GM12878 (cell line): ENCODE results near the gene KCNQ1OT1. TPM values are rescaled to one million over a fixed set of nuclear protein-coding genes. Genes with fewer than 3 reads are reported as not detected.

Source experiments
- ATAC-seq: fragments of 200-7000 bp; cut with Tn5 transposase; 3 replicates; pipeline ENCODE4 v1.9.1; 2020; ENCODE audit warnings: mild to moderate bottlenecking, moderate library complexity
- BruUV-seq: library from RNA; stranded (reverse); fragments of 400-500 nt; replicated peaks from 2 replicates; lab custom pipeline; 2021; lab: Mats Ljungman, UMichigan
- CTCF ChIA-PET: fragments of 300-600 bp; sonication (Branson Sonifier 250); formaldehyde crosslinking; extraction: SDS; loops from one replicate; lab custom pipeline; 2021; ENCODE audit warnings: inconsistent platforms; lab: Yijun Ruan, JAX
- POLR2A ChIA-PET: fragments of 350-600 bp; formaldehyde crosslinking; extraction: SDS; loops from one replicate; lab custom pipeline; 2021; ENCODE audit warnings: inconsistent platforms; lab: Charles Lee
- RAD21 ChIA-PET: fragments of 300-600 bp; sonication (Branson Sonifier 250); formaldehyde crosslinking; loops from one replicate; lab custom pipeline; 2023; ENCODE audit warnings: antibody characterized with exemption; ENCODE audit not compliant: unreplicated experiment; lab: Charles Lee
- SMC1A ChIA-PET: fragments of 300-600 bp; sonication (Branson Sonifier 250); formaldehyde crosslinking; loops from one replicate; lab custom pipeline; 2023; ENCODE audit not compliant: unreplicated experiment, uncharacterized antibody; lab: Charles Lee
- DNase-seq: peaks from one replicate; pipeline ENCODE4 v3.0.0-alpha.2; 2011; ENCODE audit warnings: low read depth, low spot score
- FAIRE-seq: peaks from 3 replicates; lab custom pipeline; 2011; peaks lifted over from hg19 to GRCh38; lab: Jason Lieb, UNC
- H2AFZ ChIP-seq: 2 replicates; pipeline ENCODE4 v1.6.0; 2011; ENCODE audit warnings: low read depth, low read length, control low read depth; ENCODE audit not compliant: control insufficient read depth
- H3K27ac ChIP-seq: 2 replicates; pipeline ENCODE4 v1.5.1; 2011; ENCODE audit warnings: control low read depth; ENCODE audit not compliant: control insufficient read depth, insufficient read depth
- H3K27me3 ChIP-seq, 2 experiments: replicated peaks in 1 of 2; 2 replicates each; pipeline versions ENCODE4 v1.6.0 to v1.6.1; 2011; ENCODE audit warnings: low read length in 1 of 2; ENCODE audit not compliant: control insufficient read depth in 2 of 2, insufficient read depth in 2 of 2
- H3K36me3 ChIP-seq, 2 experiments: 2 replicates each; pipeline ENCODE4 v1.5.1; 2011; ENCODE audit warnings: low read length in 1 of 2; ENCODE audit not compliant: control insufficient read depth in 2 of 2, insufficient read depth in 2 of 2
- H3K4me1 ChIP-seq: 2 replicates; pipeline ENCODE4 v1.6.1; 2011; ENCODE audit warnings: mild to moderate bottlenecking, low read length, moderate library complexity, mixed read lengths; ENCODE audit not compliant: control insufficient read depth, insufficient read depth
- H3K4me2 ChIP-seq: 2 replicates; pipeline ENCODE4 v1.6.0; 2011; ENCODE audit warnings: control low read depth; ENCODE audit not compliant: control insufficient read depth, insufficient read depth
- H3K4me3 ChIP-seq: fragments of 200-600 bp; sonication (generic); 2 replicates; pipeline ENCODE4 v1.5.1; 2016
- H3K79me2 ChIP-seq: 2 replicates; pipeline ENCODE4 v1.6.0; 2011; ENCODE audit warnings: low read length; ENCODE audit not compliant: control insufficient read depth, insufficient read depth
- H3K9ac ChIP-seq: 2 replicates; pipeline ENCODE4 v1.8.0; 2011; ENCODE audit warnings: low read length, control low read depth, mixed read lengths; ENCODE audit not compliant: control insufficient read depth, insufficient read depth
- H3K9me3 ChIP-seq: replicated peaks from 3 replicates; pipeline ENCODE4 v1.5.1; 2011; ENCODE audit warnings: mild to moderate bottlenecking, low read length; ENCODE audit not compliant: control insufficient read depth, insufficient read depth
- H4K20me1 ChIP-seq: 2 replicates; pipeline ENCODE4 v1.6.0; 2011; ENCODE audit not compliant: control insufficient read depth, insufficient read depth
- BRCA1 ChIP-seq: IDR thresholded peaks from 2 replicates; pipeline ENCODE4 v1.6.1; 2011; ENCODE audit warnings: low read depth, low read length, improper control_type of control experiment
- DPF2 ChIP-seq: fragments of 450-650 bp; IDR thresholded peaks from 2 replicates; pipeline ENCODE4 v1.6.1; 2017; ENCODE audit warnings: mild to moderate bottlenecking
- HCFC1 ChIP-seq: fragments of 150-350 bp; IDR thresholded peaks from 2 replicates; pipeline ENCODE4 v1.6.1; 2014; ENCODE audit warnings: low read length
- NFXL1 ChIP-seq: fragments of 450-650 bp; IDR thresholded peaks from 2 replicates; pipeline ENCODE4 v1.6.1; 2017; ENCODE audit warnings: antibody characterized with exemption, mild to moderate bottlenecking, borderline replicate concordance
- SP1 ChIP-seq: IDR thresholded peaks from one replicate; pipeline ENCODE4 v1.6.1; 2011; ENCODE audit warnings: low read depth, low read length
- STAT3 ChIP-seq: IDR thresholded peaks from 2 replicates; pipeline ENCODE4 v1.6.1; 2011; ENCODE audit warnings: low read depth, low read length, improper control_type of control experiment
- ZNF217 ChIP-seq: fragments of 450-650 bp; IDR thresholded peaks from 2 replicates; pipeline ENCODE4 v1.6.1; 2017; ENCODE audit warnings: antibody characterized with exemption, mild to moderate bottlenecking
- WGBS: methylation state at CpG from one replicate; pipeline ENCODE4 v1.1.6; 2016; ENCODE audit warnings: low lambda C conversion rate; ENCODE audit not compliant: insufficient replicate concordance, insufficient coverage; ENCODE audit errors: missing lambda C conversion rate; 5-methylcytosine and 5-hydroxymethylcytosine counted together
- in situ Hi-C: fragments of 300-500 bp; cut with MboI; formaldehyde crosslinking; loops from 9 replicates; pipeline ENCODE4 v1.14.3; 2018; ENCODE audit warnings: mixed read lengths
- intact Hi-C: fragments of 100-400 bp; cut with micrococcal nuclease; formaldehyde crosslinking; loops from one replicate; pipeline ENCODE4 v1.14.2; 2022; ENCODE audit not compliant: unreplicated experiment
- polyA plus RNA-seq, 11 experiments: library from polyadenylated mRNA; depleted of rRNA in 4 of 11; unstranded in 6 of 11; stranded (reverse) in 5 of 11; fragments of >200 nt; fragmentation: Nextera tagmentation in 4 of 11; fragmentation: Illumina TruSeq in 1 of 11; extraction: Ambion mirVana in 4 of 11; extraction: Trizol in 1 of 11; gene quantifications; 1 replicate in 1 of 11; 2 replicates in 10 of 11; pipeline versions ENCODE4 v1.2.1 to v1.2.3, GENCODE V29; 2011 to 2016; ENCODE audit warnings: inconsistent platforms in 2 of 11, missing spikeins in 2 of 11, low read depth in 1 of 11
- total RNA-seq, 4 experiments: library from RNA; depleted of rRNA in 3 of 4; stranded (reverse); fragments of >200 nt in 3 of 4; fragmentation: Illumina TruSeq in 1 of 4; extraction: Trizol in 1 of 4; gene quantifications; 2 replicates each; pipeline versions ENCODE4 v1.2.1 to v1.2.3, GENCODE V29; 2013 to 2021
- TF ChIP-seq, protein P1 (sequence below): fragments of 450-650 bp; formaldehyde crosslinking; IDR thresholded peaks from 2 replicates; pipeline ENCODE4 v1.5.0; 2022; ENCODE audit warnings: mild to moderate bottlenecking, missing genetic modification characterization
- TF ChIP-seq, protein P2 (sequence below): fragments of 450-650 bp; formaldehyde crosslinking; IDR thresholded peaks from 2 replicates; pipeline ENCODE4 v1.4.0; 2020; ENCODE audit warnings: mild to moderate bottlenecking, moderate library complexity

Gene KCNQ1OT1
- total and polyA plus RNA-seq, 10 of the 15 experiments (the other 5 are each of a cell fraction or from before 2014, with no cell fraction given), result 0.02 to 1.6 (median 0.41) TPM

DNA sequence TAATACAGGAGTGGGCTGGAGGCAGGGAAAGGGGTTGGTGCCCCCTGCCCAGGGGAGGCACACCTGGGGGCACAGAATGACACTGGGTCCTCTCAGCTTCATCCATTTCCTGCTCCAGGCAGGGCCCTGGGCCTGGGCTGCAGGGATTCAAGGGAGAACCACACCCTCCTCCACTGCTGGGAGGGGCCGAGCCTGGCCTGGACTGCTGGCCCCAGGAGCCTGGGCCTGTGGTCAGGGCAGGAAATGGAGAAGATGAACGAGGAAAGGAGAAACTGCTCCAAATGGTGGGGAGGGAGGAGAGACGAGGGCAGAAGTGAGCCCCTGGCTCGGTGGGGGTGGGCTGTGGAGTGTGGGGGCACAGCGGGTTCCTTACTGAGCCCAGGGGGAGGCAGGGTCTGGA, 38.1 kb upstream of the KCNQ1OT1 start:
- ChIA-PET SMC1A (no interaction called here), CTCF (no interaction called here), POLR2A (no interaction called here), RAD21 (no interaction called here)
- Histone ChIP-seq H3K9ac (no peak overlapping the region), H2AFZ (no peak overlapping the region), H3K4me3 (no peak overlapping the region), H3K79me2 (no peaks in the 10 kb centered on the region), H3K27me3 (no peaks in the 10 kb centered on the region), H3K27ac (no peak overlapping the region), H4K20me1 (no peaks in the 10 kb centered on the region), H3K9me3 (no peaks in the 10 kb centered on the region), H3K36me3 (no peaks in the 10 kb centered on the region), H3K4me2 (no peak overlapping the region), H3K4me1 (no peaks in the 10 kb centered on the region)
- intact Hi-C loops (no loop called here), in situ Hi-C loops (no loop called here)
- 67% methylated on average over 1 of the region's 5 CpGs for WGBS
- no peak for ATAC-seq
- FAIRE-seq, result no peak
- DNase-seq, result no peak
- no peak for TF ChIP-seq HCFC1
- no peak for TF ChIP-seq ZNF217
- no peak for TF ChIP-seq NFXL1
- TF ChIP-seq, protein P1, sequence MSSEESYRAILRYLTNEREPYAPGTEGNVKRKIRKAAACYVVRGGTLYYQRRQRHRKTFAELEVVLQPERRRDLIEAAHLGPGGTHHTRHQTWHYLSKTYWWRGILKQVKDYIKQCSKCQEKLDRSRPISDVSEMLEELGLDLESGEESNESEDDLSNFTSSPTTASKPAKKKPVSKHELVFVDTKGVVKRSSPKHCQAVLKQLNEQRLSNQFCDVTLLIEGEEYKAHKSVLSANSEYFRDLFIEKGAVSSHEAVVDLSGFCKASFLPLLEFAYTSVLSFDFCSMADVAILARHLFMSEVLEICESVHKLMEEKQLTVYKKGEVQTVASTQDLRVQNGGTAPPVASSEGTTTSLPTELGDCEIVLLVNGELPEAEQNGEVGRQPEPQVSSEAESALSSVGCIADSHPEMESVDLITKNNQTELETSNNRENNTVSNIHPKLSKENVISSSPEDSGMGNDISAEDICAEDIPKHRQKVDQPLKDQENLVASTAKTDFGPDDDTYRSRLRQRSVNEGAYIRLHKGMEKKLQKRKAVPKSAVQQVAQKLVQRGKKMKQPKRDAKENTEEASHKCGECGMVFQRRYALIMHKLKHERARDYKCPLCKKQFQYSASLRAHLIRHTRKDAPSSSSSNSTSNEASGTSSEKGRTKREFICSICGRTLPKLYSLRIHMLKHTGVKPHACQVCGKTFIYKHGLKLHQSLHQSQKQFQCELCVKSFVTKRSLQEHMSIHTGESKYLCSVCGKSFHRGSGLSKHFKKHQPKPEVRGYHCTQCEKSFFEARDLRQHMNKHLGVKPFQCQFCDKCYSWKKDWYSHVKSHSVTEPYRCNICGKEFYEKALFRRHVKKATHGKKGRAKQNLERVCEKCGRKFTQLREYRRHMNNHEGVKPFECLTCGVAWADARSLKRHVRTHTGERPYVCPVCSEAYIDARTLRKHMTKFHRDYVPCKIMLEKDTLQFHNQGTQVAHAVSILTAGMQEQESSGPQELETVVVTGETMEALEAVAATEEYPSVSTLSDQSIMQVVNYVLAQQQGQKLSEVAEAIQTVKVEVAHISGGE (CRISPR knock-in tag), result no peak
- TF ChIP-seq BRCA1, result no peak
- TF ChIP-seq SP1, result no peak
- TF ChIP-seq, protein P2, sequence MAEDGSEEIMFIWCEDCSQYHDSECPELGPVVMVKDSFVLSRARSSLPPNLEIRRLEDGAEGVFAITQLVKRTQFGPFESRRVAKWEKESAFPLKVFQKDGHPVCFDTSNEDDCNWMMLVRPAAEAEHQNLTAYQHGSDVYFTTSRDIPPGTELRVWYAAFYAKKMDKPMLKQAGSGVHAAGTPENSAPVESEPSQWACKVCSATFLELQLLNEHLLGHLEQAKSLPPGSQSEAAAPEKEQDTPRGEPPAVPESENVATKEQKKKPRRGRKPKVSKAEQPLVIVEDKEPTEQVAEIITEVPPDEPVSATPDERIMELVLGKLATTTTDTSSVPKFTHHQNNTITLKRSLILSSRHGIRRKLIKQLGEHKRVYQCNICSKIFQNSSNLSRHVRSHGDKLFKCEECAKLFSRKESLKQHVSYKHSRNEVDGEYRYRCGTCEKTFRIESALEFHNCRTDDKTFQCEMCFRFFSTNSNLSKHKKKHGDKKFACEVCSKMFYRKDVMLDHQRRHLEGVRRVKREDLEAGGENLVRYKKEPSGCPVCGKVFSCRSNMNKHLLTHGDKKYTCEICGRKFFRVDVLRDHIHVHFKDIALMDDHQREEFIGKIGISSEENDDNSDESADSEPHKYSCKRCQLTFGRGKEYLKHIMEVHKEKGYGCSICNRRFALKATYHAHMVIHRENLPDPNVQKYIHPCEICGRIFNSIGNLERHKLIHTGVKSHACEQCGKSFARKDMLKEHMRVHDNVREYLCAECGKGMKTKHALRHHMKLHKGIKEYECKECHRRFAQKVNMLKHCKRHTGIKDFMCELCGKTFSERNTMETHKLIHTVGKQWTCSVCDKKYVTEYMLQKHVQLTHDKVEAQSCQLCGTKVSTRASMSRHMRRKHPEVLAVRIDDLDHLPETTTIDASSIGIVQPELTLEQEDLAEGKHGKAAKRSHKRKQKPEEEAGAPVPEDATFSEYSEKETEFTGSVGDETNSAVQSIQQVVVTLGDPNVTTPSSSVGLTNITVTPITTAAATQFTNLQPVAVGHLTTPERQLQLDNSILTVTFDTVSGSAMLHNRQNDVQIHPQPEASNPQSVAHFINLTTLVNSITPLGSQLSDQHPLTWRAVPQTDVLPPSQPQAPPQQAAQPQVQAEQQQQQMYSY (CRISPR knock-in tag), result no peak
- no peak for TF ChIP-seq STAT3
- no peak for TF ChIP-seq DPF2
- BruUV-seq, result no TSS peak
